Renal cortex interstitium (tissue), 11 donors: ENCODE data around the gene FOXK2. TPM values are rescaled to one million over a fixed set of nuclear protein-coding genes. Genes with fewer than 3 reads are reported as not detected.

ENCODE experiments used
- DNase-seq, 11 donors: peaks; one replicate each; pipeline ENCODE4 v3.0.0-alpha.2; 2013; ENCODE audit warnings: low read depth in 9 of 11, low spot score in 4 of 11; ENCODE audit errors: extremely low read depth in 1 of 11
- polyA plus RNA-seq, 3 donors: library from polyadenylated mRNA; unstranded; fragments of 120-200 nt; gene quantifications; one replicate each; pipeline ENCODE4 v1.2.1, GENCODE V29; 2013; ENCODE audit not compliant: insufficient read length in 3 of 3

Gene FOXK2
- polyA plus RNA-seq, 3 donors: 41.4 to 43.2 (median 42.3) TPM

DNA sequence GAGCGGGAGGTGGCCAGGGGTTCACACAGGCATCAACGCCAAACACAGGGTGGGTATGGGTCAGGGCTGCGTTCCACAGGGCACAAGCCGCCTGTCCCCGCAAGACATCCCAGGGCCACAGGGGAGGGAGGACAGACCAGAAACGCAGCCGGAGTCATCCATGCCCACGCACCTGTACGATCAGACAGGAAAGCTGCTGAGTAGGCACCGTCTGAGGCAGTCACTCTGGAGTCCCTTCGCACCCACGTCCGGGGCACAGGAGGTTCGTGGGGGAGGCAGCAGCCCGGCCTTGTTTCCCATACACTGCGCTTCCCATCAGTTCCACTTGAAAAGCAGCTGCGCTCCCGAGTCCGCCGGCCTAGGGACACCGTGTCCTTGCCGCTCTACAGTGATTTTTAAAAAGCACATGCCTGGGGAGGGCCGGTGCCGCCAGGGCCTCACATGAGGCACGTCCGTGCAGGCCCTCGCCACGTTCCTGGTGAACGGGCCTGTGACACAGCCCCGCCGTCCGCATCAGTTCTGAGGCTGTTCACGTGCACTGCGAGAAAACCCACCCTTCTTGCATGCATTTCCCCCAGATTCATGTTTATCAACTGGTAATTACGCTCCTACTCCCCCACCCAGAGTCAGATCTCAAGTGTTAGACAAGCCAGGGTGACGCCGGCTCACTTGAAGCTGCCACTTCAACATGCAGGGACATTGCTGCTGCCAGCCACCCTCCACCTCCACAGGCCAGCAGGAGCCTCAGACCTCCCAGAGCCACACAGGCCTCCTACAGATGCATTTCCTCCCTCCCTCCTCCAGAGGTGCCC is 94.0 kb downstream of the FOXK2 start:
- DNase-seq: no peak

GRCh38 chr17:82614095-82614631 is 94.6 kb downstream of the FOXK2 start:
- no peak for DNase-seq

DNA sequence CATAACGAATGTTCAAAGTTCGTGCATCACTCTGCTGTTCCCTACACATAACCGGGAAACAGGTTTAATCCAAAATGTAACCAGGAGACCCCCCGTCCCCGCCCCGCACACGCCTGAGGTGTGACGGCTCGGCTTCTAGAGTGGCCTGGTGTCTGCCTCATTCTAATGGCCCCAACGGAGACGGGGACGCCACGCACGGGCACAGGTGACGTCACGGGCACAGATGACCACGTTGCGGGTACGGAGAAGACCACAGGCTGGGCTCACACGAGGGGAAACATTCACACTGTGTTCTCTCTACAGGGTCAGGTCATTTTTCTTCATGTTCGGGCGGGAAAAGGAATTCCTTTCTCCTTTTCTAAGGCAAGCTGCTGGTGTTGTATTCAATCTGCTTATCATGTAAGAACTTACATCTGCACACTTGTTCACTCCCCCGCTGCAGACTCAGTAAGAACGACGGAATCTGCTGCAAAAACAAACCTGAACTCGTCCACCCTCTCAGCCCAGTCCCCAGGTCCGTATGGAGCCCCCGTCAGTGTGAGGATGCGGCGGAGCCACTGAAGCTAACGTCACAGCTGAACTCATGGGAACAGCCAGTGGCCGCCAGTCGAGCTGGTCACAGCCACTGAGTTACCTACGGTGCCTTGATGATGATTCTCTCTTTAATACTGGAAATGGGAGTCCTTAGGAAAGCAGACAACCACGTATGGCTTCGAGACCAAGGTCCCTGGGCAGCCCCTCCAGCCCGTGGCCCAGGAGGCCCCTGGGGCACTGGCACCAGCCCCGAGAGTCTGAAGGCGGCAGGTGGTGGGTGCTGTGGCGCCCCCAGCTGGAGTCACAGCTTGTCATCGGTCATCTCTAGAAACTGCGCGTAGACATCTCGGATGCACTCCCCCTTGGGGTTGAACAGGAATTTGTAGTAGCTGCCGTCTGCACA is 95.8 kb downstream of the FOXK2 start:
- no peak for DNase-seq

DNA sequence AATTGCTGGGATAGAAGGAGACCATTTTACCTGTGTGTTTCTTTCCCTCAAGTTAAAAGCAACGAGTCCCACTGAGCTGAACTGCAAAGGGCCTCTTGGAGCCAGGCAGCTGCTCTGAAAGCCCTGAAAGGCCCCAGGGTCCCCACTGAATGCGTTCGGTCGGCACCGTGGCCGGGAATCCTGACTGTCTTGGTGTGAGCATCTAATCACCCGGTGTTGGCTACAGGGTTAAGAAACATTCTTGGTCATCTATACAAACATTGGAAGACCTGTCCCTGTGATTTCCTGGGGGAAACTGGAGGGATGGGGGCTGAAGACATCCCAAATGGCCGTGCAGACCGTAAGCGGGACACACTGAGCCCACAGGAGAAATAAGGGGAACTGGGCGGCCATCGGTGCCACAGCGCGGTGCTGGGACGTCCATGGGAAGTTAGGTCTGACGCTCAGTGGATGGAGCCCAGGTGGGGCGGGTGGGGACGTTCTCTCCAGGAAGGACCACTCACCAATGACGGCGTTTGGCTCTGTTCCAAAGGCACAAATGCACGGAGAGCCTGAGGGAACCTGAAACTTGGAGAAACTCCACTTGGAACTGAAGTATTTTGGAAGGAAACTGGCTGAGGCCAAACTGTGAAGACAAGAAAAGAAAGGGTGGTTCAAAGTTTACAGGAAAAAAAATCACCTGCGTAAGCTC is 96.6 kb downstream of the FOXK2 start:
- no peak for DNase-seq

GRCh38 chr17:82619211-82619610 is 99.7 kb downstream of the FOXK2 start:
- no peak for DNase-seq

GRCh38 chr17:82619641-82620040 is 100.1 kb downstream of the FOXK2 start:
- no peak for DNase-seq

DNA sequence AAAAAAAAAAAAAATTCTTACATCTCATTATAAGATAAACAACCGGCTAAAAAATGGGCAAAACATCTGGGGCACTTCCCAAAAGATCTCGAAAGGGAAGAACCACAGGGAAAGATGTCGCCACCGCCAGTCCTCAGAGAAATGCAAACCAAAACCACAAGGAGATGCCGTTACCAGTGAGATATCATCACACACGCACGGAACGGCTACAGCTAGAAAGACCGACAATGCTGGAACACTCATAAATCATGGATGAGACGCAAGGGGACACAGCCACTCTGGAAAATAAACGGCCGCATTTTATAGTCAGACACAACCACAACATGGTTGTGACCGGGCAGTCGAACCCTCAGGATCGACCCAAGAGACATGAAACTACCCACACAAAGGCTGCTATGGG is 104.2 kb downstream of the FOXK2 start:
- DNase-seq: no peak

GRCh38 chr17:82627405-82627804 is 107.9 kb downstream of the FOXK2 start:
- DNase-seq: no peak

DNA sequence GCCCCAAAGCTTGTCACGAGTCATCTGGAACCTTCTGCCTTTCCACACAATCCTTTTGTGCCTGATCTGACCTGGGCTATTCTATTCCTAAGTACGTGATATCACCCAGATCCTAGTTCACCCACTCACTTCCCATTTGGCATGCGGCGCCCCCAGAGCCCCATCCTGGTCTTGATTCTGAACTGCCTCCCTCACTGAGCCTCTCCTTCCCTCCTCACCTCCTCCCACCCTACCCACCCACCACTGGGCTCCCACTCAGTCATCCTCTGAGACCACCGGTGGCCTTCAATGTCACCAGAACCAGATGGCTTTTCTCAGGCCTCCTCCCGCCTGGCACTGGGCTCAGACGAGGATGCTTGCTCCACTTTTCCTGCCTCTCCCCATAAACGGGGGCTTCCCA is 110.2 kb downstream of the FOXK2 start:
- no peak for DNase-seq

DNA sequence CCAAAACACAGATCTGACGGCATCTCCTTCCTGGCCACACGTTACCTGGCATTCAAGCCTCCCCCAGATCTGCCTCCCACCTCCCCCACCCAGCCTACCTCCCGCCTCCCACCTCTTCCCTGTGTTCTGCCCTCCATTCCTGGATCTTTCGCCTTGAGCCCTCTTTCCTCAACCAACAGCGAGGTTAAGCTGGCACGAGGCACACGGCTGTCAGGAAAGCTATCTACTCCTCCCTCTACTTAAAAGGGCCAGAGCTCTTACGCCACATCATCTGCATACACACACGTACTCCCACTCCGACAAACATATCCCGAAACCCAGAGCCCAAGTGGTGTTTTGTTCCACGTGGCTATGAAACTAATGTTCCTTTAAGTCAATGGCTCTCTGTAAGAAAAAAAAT is 110.7 kb downstream of the FOXK2 start:
- no peak for DNase-seq

DNA sequence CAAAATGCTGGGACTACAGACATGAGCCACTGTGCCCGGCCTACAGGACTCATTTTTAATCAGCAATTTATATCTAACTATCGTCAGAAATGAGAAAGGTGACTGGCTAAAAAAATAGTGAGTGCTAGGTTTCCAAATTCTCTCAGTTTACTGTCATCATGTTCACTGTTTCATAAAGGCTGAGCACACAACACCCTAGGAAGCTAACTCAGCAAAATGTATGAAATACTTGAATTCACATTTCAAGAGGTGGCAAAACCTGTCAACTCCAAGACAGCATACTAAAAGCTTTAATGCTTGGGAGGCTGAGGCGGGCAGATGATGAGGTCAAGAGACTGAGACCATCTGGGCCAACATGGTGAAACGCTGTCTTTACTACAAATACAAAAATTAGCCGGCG is 112.0 kb downstream of the FOXK2 start:
- no peak for DNase-seq

- no peak for DNase-seq
Measured at GRCh38 chr17:82632451-82632850, 112.9 kb downstream of the FOXK2 start.

GRCh38 chr17:82633343-82633742 is 113.8 kb downstream of the FOXK2 start:
- DNase-seq: no peak

DNA sequence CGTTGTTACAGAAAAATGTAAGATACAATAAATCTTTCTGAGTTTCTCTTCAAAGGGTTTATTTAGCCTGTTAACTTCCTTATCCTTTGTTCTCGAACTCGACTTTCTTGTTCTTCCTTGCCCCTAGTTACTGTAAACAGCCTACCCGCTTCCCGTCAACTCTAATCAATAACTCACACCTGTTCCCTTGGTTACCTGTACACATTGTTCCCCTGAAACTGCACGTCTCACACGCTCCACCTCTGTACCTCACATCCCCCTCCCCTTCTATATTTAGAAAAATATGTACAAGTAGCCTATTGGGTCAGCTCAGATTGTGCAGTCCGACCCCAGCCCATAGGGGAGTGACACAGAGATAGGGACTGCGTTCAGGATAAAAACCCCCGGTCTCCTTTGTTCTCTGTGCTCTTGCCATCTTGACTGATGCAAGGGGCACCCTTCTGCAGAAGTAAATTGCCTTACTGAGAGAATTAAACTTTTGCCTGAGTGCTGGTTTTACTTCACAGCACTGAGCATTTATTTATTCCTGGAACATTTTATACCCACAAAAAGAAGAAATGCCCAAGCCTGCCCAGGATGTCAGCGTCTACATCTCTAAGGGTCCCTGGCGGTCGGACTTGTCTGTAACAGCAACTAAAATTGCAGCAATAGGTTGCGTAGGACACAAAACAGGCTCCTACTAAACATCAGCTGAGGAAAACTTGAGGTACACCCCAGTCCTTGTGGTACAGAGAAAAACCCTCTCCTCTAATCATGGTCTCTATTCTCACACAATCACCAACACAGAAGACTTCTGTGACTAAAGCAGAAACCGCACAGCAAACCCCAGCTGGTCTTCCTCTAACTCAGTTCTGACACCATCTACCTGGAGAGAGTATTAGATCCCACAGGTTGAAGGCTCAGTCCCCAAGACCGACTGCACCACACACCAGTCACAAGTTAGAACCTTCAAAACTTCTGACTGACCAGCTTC is 117.4 kb downstream of the FOXK2 start:
- no peak for DNase-seq

DNA sequence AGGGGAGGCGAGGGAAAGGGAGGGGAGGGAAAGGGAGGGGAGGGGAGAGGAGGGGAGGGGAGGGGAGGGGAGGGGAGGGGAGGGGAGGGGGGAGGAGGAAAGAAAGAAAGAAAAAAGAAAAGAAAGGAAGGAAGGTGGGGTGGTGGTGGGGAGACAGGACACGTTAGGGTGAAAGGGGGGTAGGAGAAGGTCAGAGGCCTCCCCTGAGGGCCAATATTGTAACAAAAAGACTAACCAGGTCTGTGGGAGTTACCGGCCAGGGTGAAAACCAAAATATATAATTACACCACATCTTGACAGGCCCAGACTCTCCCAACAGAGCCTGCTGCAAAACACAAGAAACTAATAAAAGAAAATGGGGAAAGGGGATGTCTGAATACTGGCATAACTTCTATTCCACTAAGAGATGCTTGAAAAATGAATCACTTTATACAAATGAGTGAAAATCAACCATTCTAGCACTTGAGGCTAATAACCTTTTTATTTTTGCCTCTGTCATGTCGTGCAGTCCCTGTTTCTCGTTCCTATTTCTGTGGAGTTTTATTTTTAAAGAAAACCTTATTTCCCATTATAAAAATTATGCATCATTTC is 118.7 kb downstream of the FOXK2 start:
- no peak for DNase-seq

GRCh38 chr17:82639628-82640027 is 120.1 kb downstream of the FOXK2 start:
- DNase-seq: no peak

GRCh38 chr17:82640036-82640435 is 120.5 kb downstream of the FOXK2 start:
- no peak for DNase-seq

GRCh38 chr17:82642022-82642421 is 122.5 kb downstream of the FOXK2 start:
- DNase-seq: no peak
